KMS-11 (cell line): ENCODE measurements around the gene EFCAB7.
"Not testable (repeated sequence)": the region's sequence is repeated elsewhere in the genome, so short reads cannot be mapped to it uniquely, and the experiment has no call there.

Experiments
- H2AFZ ChIP-seq: fragments of 200-600 bp; sonication (generic); 2 replicates; pipeline ENCODE4 v1.6.1; 2016; ENCODE audit warnings: antibody characterized with exemption, mixed run types, low read depth
- H3K27ac ChIP-seq: fragments of 200-600 bp; sonication (generic); 2 replicates; pipeline ENCODE4 v1.6.1; 2016; ENCODE audit warnings: mild to moderate bottlenecking, mixed run types
- H3K27me3 ChIP-seq: fragments of 200-600 bp; sonication (generic); 2 replicates; pipeline ENCODE4 v1.6.1; 2017; ENCODE audit warnings: mild to moderate bottlenecking, low read depth, mixed run types, moderate library complexity; ENCODE audit not compliant: insufficient read depth
- H3K36me3 ChIP-seq: fragments of 200-600 bp; sonication (generic); 2 replicates; pipeline ENCODE4 v1.6.1; 2017; ENCODE audit warnings: mild to moderate bottlenecking, mixed run types; ENCODE audit not compliant: insufficient read depth
- H3K4me1 ChIP-seq: fragments of 200-600 bp; sonication (generic); 2 replicates; pipeline ENCODE4 v1.6.1; 2016; ENCODE audit warnings: mild to moderate bottlenecking, low read depth, mixed run types; ENCODE audit not compliant: poor library complexity, severe bottlenecking
- H3K4me2 ChIP-seq: fragments of 200-600 bp; sonication (generic); 2 replicates; pipeline ENCODE4 v1.7.0; 2016; ENCODE audit warnings: mild to moderate bottlenecking, mixed run types
- H3K4me3 ChIP-seq: fragments of 200-600 bp; sonication (generic); IDR thresholded peaks from 2 replicates; pipeline ENCODE4 v1.6.1; 2017; ENCODE audit warnings: low read depth, low read length, mixed read lengths; ENCODE audit not compliant: insufficient read depth
- H3K79me2 ChIP-seq: fragments of 200-600 bp; sonication (generic); 2 replicates; pipeline ENCODE4 v1.6.1; 2016; ENCODE audit warnings: low read depth, mixed run types; ENCODE audit not compliant: insufficient read depth
- H3K9ac ChIP-seq: fragments of 200-600 bp; sonication (generic); 2 replicates; pipeline ENCODE4 v1.6.1; 2016; ENCODE audit warnings: mild to moderate bottlenecking, mixed run types
- H4K20me1 ChIP-seq: fragments of 200-600 bp; sonication (generic); 2 replicates; pipeline ENCODE4 v1.6.1; 2016; ENCODE audit warnings: mild to moderate bottlenecking, mixed run types; ENCODE audit not compliant: insufficient read depth
- TF ChIP-seq, protein P1 (sequence below): fragments of 200-600 bp; sonication (generic); conservative IDR thresholded peaks from 2 replicates; pipeline ENCODE4 v1.6.1; 2017; ENCODE audit warnings: low read depth, mild to moderate bottlenecking, antibody characterized with exemption, low read length, moderate library complexity, mixed read lengths

The EFCAB7 gene

DNA sequence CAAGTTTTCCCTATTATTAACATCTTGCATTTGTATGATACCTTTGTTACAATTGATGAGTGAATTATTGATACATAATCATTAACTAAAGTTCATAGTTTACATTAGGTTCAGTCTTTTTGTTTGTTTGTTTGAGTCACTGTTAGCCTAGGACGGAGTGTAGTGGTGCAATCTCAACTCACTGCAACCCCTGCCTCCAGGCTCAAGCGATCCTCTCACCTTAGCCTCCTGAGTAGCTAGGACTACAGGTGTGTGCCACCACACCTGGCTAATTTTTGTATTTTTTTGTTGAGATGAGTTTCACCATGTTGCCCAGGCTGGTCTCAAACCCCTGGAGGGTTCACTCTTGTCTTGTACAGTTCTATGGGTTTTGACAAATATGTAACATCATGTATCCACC, 36.0 kb downstream of the EFCAB7 start:
- Histone ChIP-seq H4K20me1 (no peaks in the 10 kb centered on the region), H3K27me3 (no peaks in the 10 kb centered on the region), H3K79me2 (no peaks in the 10 kb centered on the region), H3K9ac (no peak overlapping the region), H3K4me2 (no peak overlapping the region), H2AFZ (no peak overlapping the region), H3K36me3 (no peaks in the 10 kb centered on the region), H3K27ac (no peak overlapping the region), H3K4me3 (no peak overlapping the region), H3K4me1 (peaks cover 8% of the 10 kb centered on the region)
- TF ChIP-seq, protein P1, sequence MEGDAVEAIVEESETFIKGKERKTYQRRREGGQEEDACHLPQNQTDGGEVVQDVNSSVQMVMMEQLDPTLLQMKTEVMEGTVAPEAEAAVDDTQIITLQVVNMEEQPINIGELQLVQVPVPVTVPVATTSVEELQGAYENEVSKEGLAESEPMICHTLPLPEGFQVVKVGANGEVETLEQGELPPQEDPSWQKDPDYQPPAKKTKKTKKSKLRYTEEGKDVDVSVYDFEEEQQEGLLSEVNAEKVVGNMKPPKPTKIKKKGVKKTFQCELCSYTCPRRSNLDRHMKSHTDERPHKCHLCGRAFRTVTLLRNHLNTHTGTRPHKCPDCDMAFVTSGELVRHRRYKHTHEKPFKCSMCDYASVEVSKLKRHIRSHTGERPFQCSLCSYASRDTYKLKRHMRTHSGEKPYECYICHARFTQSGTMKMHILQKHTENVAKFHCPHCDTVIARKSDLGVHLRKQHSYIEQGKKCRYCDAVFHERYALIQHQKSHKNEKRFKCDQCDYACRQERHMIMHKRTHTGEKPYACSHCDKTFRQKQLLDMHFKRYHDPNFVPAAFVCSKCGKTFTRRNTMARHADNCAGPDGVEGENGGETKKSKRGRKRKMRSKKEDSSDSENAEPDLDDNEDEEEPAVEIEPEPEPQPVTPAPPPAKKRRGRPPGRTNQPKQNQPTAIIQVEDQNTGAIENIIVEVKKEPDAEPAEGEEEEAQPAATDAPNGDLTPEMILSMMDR, result no peak

DNA sequence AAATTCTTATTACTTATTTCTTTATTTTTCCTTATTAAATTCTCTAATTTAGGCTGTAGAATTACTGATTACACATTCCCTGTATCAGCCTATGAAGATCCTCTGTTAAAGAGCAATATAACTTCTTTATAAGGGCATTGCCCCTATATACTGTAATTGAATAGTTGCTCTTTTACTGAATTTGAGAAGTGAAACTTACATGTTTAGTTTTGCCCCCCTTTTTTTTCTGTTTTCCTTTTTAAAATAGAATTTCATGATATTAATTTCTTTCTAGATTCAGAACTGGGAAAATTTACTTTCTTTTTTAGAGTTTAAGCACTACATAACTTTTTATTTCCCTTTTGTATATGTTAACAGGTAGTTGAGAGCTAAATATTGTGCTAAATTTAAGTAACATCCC, 40.4 kb downstream of the EFCAB7 start:
- peaks cover 8% of the 10 kb centered on the region for H3K4me1 ChIP-seq
- no peaks in the 10 kb centered on the region for H3K27me3 ChIP-seq
- no peak overlapping the region for H2AFZ ChIP-seq
- H3K79me2 ChIP-seq, result no peaks in the 10 kb centered on the region
- no peak overlapping the region for H3K4me3 ChIP-seq
- TF ChIP-seq, protein P1, result no peak
- no peaks in the 10 kb centered on the region for H4K20me1 ChIP-seq
- no peaks in the 10 kb centered on the region for H3K36me3 ChIP-seq
- no peak overlapping the region for H3K4me2 ChIP-seq
- H3K27ac ChIP-seq, result no peak overlapping the region
- no peak overlapping the region for H3K9ac ChIP-seq

DNA sequence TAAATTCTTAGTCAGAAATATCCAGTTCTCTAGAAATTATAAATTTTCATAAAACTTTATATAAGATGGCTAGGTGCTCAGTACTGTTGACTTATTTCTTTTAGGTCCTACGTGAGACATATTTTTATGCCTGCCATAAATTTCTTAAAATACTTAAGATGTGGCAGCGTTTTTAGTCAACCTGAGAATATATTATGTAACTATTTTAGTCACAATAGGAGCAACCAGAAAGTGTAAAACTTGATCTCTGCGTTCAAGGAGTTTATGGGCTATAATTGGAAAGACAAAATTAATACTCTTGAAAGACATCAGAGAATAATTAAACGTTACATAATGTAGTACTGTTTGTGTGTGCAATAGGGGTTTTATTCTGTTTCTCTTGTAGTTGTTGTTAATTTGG, 45.7 kb downstream of the EFCAB7 start:
- no peaks in the 10 kb centered on the region for H3K79me2 ChIP-seq
- TF ChIP-seq, protein P1, result no peak

DNA sequence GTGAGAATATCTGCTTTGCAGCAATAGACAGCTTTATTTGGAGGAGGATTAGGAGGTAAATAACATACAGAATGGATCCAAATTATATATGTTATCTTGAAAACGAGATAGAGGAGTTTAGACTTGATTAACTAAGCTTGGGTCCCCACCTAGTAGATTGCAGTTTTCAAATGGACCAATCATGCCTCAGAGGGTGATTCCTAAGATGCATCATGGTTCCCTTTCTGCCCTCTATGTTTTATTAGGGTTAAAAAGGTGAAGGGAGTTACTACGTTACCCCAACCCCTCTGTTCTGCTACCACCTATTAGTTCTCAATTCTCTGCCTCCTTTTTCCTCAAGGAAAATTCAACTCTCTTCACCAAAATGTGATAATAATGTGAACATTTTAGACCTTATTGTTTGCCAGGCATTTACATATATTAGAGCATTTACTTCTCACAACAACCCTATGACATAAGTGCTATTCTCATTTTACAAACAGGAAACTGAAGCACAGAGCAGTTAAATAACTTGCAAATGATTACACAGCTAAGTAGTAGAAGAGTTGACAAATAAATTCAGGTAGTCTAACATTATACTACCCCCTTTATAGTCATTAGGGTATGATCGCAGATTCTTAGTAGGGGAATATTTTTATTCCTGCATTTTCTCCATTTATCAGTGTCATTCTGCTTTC, 46.5 kb downstream of the EFCAB7 start:
- no peak overlapping the region for H3K9ac ChIP-seq
- no peak overlapping the region for H3K27ac ChIP-seq
- no peak overlapping the region for H2AFZ ChIP-seq
- no peaks in the 10 kb centered on the region for H3K79me2 ChIP-seq
- H3K4me1 ChIP-seq, result no peaks in the 10 kb centered on the region
- no peaks in the 10 kb centered on the region for H3K27me3 ChIP-seq
- TF ChIP-seq, protein P1, result no peak
- no peaks in the 10 kb centered on the region for H3K36me3 ChIP-seq
- no peaks in the 10 kb centered on the region for H4K20me1 ChIP-seq
- H3K4me3 ChIP-seq, result no peak overlapping the region
- H3K4me2 ChIP-seq, result no peak overlapping the region

More for the DNA sequence above, 45.7 kb downstream of the EFCAB7 start:
- Histone ChIP-seq H2AFZ (no peak overlapping the region), H3K4me1 (no peaks in the 10 kb centered on the region), H3K27ac (no peak overlapping the region), H3K36me3 (no peaks in the 10 kb centered on the region), H4K20me1 (no peaks in the 10 kb centered on the region), H3K27me3 (no peaks in the 10 kb centered on the region), H3K9ac (no peak overlapping the region), H3K4me2 (no peak overlapping the region), H3K4me3 (no peak overlapping the region)

DNA sequence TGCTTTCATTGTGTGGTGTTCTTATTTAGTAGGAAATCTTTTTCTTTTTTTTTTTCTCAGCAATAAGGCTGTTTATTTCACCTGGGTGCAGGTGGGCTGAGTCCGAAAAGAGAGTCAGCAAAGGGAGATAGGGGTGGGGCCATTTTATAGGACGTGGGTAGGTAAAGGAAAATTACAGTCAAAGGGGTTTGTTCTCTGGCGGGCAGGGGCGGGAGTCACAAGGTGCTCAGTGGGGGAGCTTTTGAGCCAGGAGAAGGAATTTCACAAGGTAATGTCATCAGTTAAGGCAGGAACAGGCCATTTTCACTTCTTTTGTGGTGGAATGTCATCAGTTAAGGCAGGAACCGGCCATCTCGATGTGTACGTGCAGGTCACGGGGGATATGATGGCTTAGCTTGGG, 49.4 kb downstream of the EFCAB7 start:
- not testable (repeated sequence) for H3K27me3 ChIP-seq, H3K4me2 ChIP-seq, H3K27ac ChIP-seq, H3K4me1 ChIP-seq, H4K20me1 ChIP-seq, H3K79me2 ChIP-seq, H2AFZ ChIP-seq, H3K9ac ChIP-seq, H3K4me3 ChIP-seq, H3K36me3 ChIP-seq

DNA sequence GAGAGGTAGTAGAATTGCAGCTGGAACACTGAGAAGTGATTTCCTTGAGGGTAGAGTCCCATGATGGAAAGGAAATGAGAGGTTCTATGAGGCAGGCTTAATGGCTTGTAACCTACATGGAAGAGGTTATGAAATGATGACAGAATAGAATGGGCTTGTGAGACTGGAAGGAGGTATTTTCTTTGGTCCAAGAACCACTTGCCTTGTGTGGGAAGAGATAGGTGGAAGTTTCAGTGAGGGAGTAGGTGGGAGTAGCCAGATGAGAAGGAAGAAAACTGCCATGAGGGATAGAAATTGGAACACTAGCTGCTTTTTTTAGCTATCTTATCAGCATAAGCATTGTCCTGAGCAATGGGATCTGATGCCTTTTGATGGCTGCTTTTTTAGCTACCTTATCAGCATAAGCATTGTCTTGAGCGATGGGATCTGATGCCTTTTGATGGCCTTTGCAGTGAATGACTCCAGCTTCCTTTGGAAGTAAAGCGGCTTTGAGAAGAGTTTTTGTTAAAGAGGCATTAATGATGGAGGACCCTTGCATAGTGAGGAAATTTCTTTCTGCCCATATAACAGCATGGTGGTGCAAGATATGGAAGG, 51.0 kb downstream of the EFCAB7 start:
- H3K4me2 ChIP-seq, H3K27me3 ChIP-seq, H3K4me1 ChIP-seq, H4K20me1 ChIP-seq, H3K9ac ChIP-seq, H3K4me3 ChIP-seq, H3K79me2 ChIP-seq, H3K27ac ChIP-seq, H2AFZ ChIP-seq, H3K36me3 ChIP-seq: not testable (repeated sequence)
